ENCODE data around the gene SFT2D3.

DNA sequence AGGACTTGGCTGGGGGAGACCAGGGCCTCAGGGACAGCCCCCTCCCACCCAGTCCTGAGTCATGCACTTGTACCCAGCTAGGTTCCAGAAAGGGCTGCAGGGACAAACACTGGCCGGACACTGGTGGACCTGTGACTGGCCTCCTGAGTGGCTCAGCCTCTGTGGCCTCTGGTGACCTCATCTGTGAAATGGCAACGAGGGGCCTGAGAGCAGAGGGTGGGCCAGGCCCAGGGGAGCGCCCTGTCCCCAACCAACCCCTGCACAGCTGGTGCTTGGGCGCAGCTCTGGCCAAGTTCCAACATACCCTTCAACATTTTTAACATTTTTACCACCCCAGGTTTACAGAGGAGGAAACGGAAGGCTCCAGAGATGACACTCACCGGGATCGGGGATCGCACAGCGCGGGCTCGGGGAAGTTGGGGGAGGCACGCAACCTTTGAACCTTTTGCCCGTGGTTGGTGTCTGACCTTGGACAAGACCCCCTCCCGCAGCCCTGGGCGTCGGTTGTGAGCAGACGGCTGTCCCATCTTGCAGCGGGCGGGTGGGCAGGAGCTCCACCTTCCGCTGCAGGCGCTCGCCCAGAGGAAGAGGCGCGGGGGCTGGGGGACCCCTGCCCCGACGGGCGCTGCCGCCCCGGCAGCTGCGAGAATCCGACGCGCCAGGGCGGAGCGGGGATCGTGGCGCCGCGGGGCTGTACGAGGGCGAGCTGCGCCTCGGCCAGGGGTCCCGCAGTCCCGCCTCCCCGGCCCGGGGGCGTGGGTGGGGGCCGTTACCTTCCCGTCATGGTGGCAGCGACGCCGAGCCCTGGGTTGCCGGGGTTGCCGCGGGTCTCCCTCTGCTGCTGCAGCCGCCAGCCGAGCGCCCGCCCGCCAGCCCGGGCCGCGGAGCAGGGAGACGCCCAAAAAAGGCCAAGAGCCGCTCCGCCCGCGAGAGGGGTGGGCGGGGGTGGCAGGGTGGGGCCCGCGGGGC is 26.8 kb upstream of the SFT2D3 start:
- TF ChIP-seq ZNF274 (IDR thresholded peaks at IDR 0.05; ENCODE audit: low read depth, low read length) (no peak), SUZ12 (IDR thresholded peaks at IDR 0.05; ENCODE audit: extremely low read depth, insufficient read depth, insufficient read length) (no peak)
